Stimulated activated CD4-positive, alpha-beta T cell treated with anti-CD3 and anti-CD28 coated beads, Interleukin-2, amount 100 ng/mL, for 24 hours (primary cell): ENCODE data around the gene CTCF.
A peak's percentile ranks its signal among the peaks of the same experiment; 100 is the strongest.

Source experiments
- DNase-seq, 2 donors: peaks; one replicate each; pipeline ENCODE4 v3.0.0-alpha.2; 2020

CTCF gene

GRCh38 chr16:67654403-67654911 is 92.1 kb downstream of the CTCF start:
- DNase-seq = no peak

- DNase-seq = no peak
Measured at GRCh38 chr16:67655363-67655762, 93.0 kb downstream of the CTCF start.

- DNase-seq = no peak
Measured at GRCh38 chr16:67656344-67657016, 94.2 kb downstream of the CTCF start.

- no peak for DNase-seq
Measured at GRCh38 chr16:67657017-67657608, 94.8 kb downstream of the CTCF start.

- DNase-seq = no peak
Measured at GRCh38 chr16:67657751-67658518, 95.6 kb downstream of the CTCF start.

GRCh38 chr16:67658849-67659674 is 96.7 kb downstream of the CTCF start:
- no peak for DNase-seq

GRCh38 chr16:67659675-67660563 is 97.6 kb downstream of the CTCF start, which contains the start of gene ACD:
Gene ACD (minus strand): TSS chr16:67660260. CDS start chr16:67660220, 40 bp downstream.
- DNase-seq = peak; percentile 94 to 95

- DNase-seq = peak; percentile 94 to 96
Measured at GRCh38 chr16:67660564-67661028, 98.3 kb downstream of the CTCF start, which contains the start of gene PARD6A. Gene PARD6A (plus strand): TSS chr16:67660960. CDS start chr16:67661039, 79 bp downstream.

- DNase-seq = peak in 1 of 2 donors; percentile 39
Measured at GRCh38 chr16:67661101-67661761, 98.9 kb downstream of the CTCF start.

- no peak for DNase-seq
Measured at GRCh38 chr16:67661886-67662652, 99.7 kb downstream of the CTCF start.

- DNase-seq = no peak
Measured at GRCh38 chr16:67662653-67663010, 100.3 kb downstream of the CTCF start.

- DNase-seq = peak in 1 of 2 donors; percentile 58
Measured at GRCh38 chr16:67663151-67663876, 101.0 kb downstream of the CTCF start.

- DNase-seq = no peak
Measured at GRCh38 chr16:67663877-67664222, 101.5 kb downstream of the CTCF start.

GRCh38 chr16:67664258-67664657 is 101.9 kb downstream of the CTCF start:
- no peak for DNase-seq

GRCh38 chr16:67664871-67665270 is 102.5 kb downstream of the CTCF start:
- no peak for DNase-seq

- DNase-seq = no peak
Measured at GRCh38 chr16:67665598-67665997, 103.3 kb downstream of the CTCF start.

GRCh38 chr16:67666032-67666551 is 103.8 kb downstream of the CTCF start:
- peak in 1 of 2 donors; percentile 34 for DNase-seq

GRCh38 chr16:67666559-67667452 is 104.5 kb downstream of the CTCF start, which contains the start of the genes C16orf86 and ENKD1:
Gene C16orf86 (plus strand): TSS chr16:67666814. CDS start chr16:67666971, 157 bp downstream.
Gene ENKD1 (minus strand): TSS chr16:67666750. CDS start chr16:67666442, 308 bp downstream.
- peak; percentile 80 to 83 for DNase-seq
